Neural cell (in vitro differentiated cells): ENCODE data around the gene TECPR2. TPM values are rescaled to one million over a fixed set of nuclear protein-coding genes. Genes with fewer than 3 reads are reported as not detected.

Experiments
- H2AFZ ChIP-seq: fragments of 200-600, 300-800 bp; sonication (generic), shearing (Covaris generic); 2 replicates; pipeline ENCODE4 v1.6.0; 2014; ENCODE audit warnings: low read depth, mild to moderate bottlenecking, antibody characterized with exemption, low read length, moderate library complexity
- H3F3A ChIP-seq: fragments of 200-600 bp; shearing (Covaris generic); 2 replicates; pipeline ENCODE4 v1.6.1; 2016; ENCODE audit warnings: mild to moderate bottlenecking, moderate library complexity, mixed read lengths, antibody characterized with exemption, low read length; ENCODE audit not compliant: insufficient read depth, poor library complexity, severe bottlenecking
- H3K27ac ChIP-seq: fragments of 200-600, 300-800 bp; sonication (generic), shearing (Covaris generic); 2 replicates; pipeline ENCODE4 v1.5.1; 2014; ENCODE audit warnings: mild to moderate bottlenecking, low read length, moderate library complexity
- H3K27me3 ChIP-seq: fragments of 300-800, 200-600 bp; sonication (generic), shearing (Covaris generic); 2 replicates; pipeline ENCODE4 v1.6.0; 2014; ENCODE audit warnings: mild to moderate bottlenecking, low read depth, low read length, moderate library complexity; ENCODE audit not compliant: insufficient read depth
- H3K36me3 ChIP-seq: fragments of 300-800, 200-600 bp; sonication (generic), shearing (Covaris generic); 2 replicates; pipeline ENCODE4 v1.5.1; 2014; ENCODE audit warnings: mild to moderate bottlenecking, antibody characterized with exemption, low read length, moderate library complexity; ENCODE audit not compliant: insufficient read depth
- H3K4me2 ChIP-seq: fragments of 300-800, 200-600 bp; sonication (generic), shearing (Covaris generic); 2 replicates; pipeline ENCODE4 v1.6.0; 2014; ENCODE audit warnings: mild to moderate bottlenecking, low read length
- H3K4me3 ChIP-seq: fragments of 300-800, 200-600 bp; sonication (generic), shearing (Covaris generic); 2 replicates; pipeline ENCODE4 v1.5.1; 2014; ENCODE audit warnings: mild to moderate bottlenecking, low read length, moderate library complexity
- H3K79me2 ChIP-seq: fragments of 200-600 bp; shearing (Covaris generic); replicated peaks from 2 replicates; pipeline ENCODE4 v1.6.0; 2014; ENCODE audit warnings: mild to moderate bottlenecking, low read length, moderate library complexity; ENCODE audit not compliant: insufficient read depth
- H3K9ac ChIP-seq: fragments of 300-800, 200-600 bp; sonication (generic), shearing (Covaris generic); 2 replicates; pipeline ENCODE4 v1.6.1; 2016; ENCODE audit warnings: mild to moderate bottlenecking, low read length, mixed read lengths
- H3K9me2 ChIP-seq: fragments of 200-600 bp; shearing (Covaris generic); 2 replicates; pipeline ENCODE4 v1.6.1; 2016; ENCODE audit warnings: mild to moderate bottlenecking, low read length, mixed read lengths; ENCODE audit not compliant: insufficient read depth
- H3K9me3 ChIP-seq: fragments of 200-600, 300-800 bp; sonication (generic), shearing (Covaris generic); 2 replicates; pipeline ENCODE4 v1.6.1; 2016; ENCODE audit warnings: mild to moderate bottlenecking, mixed run types, low read length, moderate library complexity, mixed read lengths
- H4K20me1 ChIP-seq: fragments of 200-600 bp; shearing (Covaris generic); 2 replicates; pipeline ENCODE4 v1.6.1; 2016; ENCODE audit warnings: mild to moderate bottlenecking, mixed run types; ENCODE audit not compliant: insufficient read depth
- EP300 ChIP-seq: fragments of 450-650 bp; conservative IDR thresholded peaks from 2 replicates; pipeline ENCODE4 v1.6.1; 2014; ENCODE audit warnings: antibody characterized with exemption, mild to moderate bottlenecking, moderate library complexity; ENCODE audit not compliant: poor library complexity, severe bottlenecking
- EZH2 ChIP-seq: fragments of 200-600, 300-800 bp; shearing (Covaris generic), sonication (generic); IDR thresholded peaks from 2 replicates; pipeline ENCODE4 v1.6.1; 2014; ENCODE audit warnings: antibody characterized with exemption, low read length, borderline replicate concordance, mild to moderate bottlenecking; ENCODE audit not compliant: insufficient read depth, poor library complexity, severe bottlenecking
- MXI1 ChIP-seq: fragments of 450-650 bp; conservative IDR thresholded peaks from 2 replicates; pipeline ENCODE4 v1.6.1; 2014; ENCODE audit warnings: antibody characterized with exemption, mild to moderate bottlenecking; ENCODE audit not compliant: poor library complexity, severe bottlenecking
- POLR2AphosphoS5 ChIP-seq: IDR thresholded peaks from 2 replicates; pipeline ENCODE4 v1.6.1; 2012
- RAD21 ChIP-seq: fragments of 450-650 bp; conservative IDR thresholded peaks from 2 replicates; pipeline ENCODE4 v1.6.1; 2014; ENCODE audit warnings: antibody characterized with exemption, mild to moderate bottlenecking, moderate library complexity
- SMC3 ChIP-seq: fragments of 450-650 bp; conservative IDR thresholded peaks from 2 replicates; pipeline ENCODE4 v1.6.1; 2014; ENCODE audit warnings: antibody characterized with exemption, mild to moderate bottlenecking, moderate library complexity; ENCODE audit not compliant: poor library complexity
- TAF1 ChIP-seq: IDR thresholded peaks from 2 replicates; pipeline ENCODE4 v1.6.1; 2012; ENCODE audit warnings: low read depth
- polyA plus RNA-seq: library from polyadenylated mRNA; depleted of rRNA; stranded (reverse); fragments of >200 nt; gene quantifications from 2 replicates; pipeline ENCODE4 v1.2.3, GENCODE V29; 2014
- TF ChIP-seq, protein P1 (sequence below): fragments of 450-650 bp; IDR thresholded peaks from 2 replicates; pipeline ENCODE4 v1.5.1; 2014; ENCODE audit warnings: antibody characterized with exemption, mild to moderate bottlenecking, moderate library complexity; ENCODE audit not compliant: poor library complexity, severe bottlenecking
- TF ChIP-seq, protein P2 (sequence below): IDR thresholded peaks from 2 replicates; pipeline ENCODE4 v1.6.1; 2012; ENCODE audit warnings: borderline replicate concordance

The TECPR2 gene
- polyA plus RNA-seq, 1 donor from 2014 or later, result 7.0 TPM

GRCh38 chr14:102492531-102492910 lies 129.8 kb downstream of the TECPR2 start:
- no peaks in the 10 kb centered on the region for H4K20me1 ChIP-seq
- no peak overlapping the region for H3K4me3 ChIP-seq
- TF ChIP-seq TAF1, result no peak
- TF ChIP-seq, protein P1, sequence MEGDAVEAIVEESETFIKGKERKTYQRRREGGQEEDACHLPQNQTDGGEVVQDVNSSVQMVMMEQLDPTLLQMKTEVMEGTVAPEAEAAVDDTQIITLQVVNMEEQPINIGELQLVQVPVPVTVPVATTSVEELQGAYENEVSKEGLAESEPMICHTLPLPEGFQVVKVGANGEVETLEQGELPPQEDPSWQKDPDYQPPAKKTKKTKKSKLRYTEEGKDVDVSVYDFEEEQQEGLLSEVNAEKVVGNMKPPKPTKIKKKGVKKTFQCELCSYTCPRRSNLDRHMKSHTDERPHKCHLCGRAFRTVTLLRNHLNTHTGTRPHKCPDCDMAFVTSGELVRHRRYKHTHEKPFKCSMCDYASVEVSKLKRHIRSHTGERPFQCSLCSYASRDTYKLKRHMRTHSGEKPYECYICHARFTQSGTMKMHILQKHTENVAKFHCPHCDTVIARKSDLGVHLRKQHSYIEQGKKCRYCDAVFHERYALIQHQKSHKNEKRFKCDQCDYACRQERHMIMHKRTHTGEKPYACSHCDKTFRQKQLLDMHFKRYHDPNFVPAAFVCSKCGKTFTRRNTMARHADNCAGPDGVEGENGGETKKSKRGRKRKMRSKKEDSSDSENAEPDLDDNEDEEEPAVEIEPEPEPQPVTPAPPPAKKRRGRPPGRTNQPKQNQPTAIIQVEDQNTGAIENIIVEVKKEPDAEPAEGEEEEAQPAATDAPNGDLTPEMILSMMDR, result no peak
- TF ChIP-seq SMC3, result no peak
- TF ChIP-seq MXI1, result no peak
- TF ChIP-seq RAD21, result no peak
- no peak for TF ChIP-seq EP300
- TF ChIP-seq, protein P2, sequence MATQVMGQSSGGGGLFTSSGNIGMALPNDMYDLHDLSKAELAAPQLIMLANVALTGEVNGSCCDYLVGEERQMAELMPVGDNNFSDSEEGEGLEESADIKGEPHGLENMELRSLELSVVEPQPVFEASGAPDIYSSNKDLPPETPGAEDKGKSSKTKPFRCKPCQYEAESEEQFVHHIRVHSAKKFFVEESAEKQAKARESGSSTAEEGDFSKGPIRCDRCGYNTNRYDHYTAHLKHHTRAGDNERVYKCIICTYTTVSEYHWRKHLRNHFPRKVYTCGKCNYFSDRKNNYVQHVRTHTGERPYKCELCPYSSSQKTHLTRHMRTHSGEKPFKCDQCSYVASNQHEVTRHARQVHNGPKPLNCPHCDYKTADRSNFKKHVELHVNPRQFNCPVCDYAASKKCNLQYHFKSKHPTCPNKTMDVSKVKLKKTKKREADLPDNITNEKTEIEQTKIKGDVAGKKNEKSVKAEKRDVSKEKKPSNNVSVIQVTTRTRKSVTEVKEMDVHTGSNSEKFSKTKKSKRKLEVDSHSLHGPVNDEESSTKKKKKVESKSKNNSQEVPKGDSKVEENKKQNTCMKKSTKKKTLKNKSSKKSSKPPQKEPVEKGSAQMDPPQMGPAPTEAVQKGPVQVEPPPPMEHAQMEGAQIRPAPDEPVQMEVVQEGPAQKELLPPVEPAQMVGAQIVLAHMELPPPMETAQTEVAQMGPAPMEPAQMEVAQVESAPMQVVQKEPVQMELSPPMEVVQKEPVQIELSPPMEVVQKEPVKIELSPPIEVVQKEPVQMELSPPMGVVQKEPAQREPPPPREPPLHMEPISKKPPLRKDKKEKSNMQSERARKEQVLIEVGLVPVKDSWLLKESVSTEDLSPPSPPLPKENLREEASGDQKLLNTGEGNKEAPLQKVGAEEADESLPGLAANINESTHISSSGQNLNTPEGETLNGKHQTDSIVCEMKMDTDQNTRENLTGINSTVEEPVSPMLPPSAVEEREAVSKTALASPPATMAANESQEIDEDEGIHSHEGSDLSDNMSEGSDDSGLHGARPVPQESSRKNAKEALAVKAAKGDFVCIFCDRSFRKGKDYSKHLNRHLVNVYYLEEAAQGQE, result no peak
- no peak for TF ChIP-seq EZH2
- TF ChIP-seq POLR2AphosphoS5, result no peak
- H3K36me3 ChIP-seq, result no peaks in the 10 kb centered on the region
- H3K79me2 ChIP-seq, result no peaks in the 10 kb centered on the region
- H3K9me2 ChIP-seq, result no peaks in the 10 kb centered on the region
- H2AFZ ChIP-seq, result no peak overlapping the region
- H3K9me3 ChIP-seq, result no peaks in the 10 kb centered on the region
- no peaks in the 10 kb centered on the region for H3K27me3 ChIP-seq
- H3K4me2 ChIP-seq, result no peak overlapping the region
- H3F3A ChIP-seq, result no peaks in the 10 kb centered on the region
- H3K27ac ChIP-seq, result no peak overlapping the region
- no peak overlapping the region for H3K9ac ChIP-seq

DNA sequence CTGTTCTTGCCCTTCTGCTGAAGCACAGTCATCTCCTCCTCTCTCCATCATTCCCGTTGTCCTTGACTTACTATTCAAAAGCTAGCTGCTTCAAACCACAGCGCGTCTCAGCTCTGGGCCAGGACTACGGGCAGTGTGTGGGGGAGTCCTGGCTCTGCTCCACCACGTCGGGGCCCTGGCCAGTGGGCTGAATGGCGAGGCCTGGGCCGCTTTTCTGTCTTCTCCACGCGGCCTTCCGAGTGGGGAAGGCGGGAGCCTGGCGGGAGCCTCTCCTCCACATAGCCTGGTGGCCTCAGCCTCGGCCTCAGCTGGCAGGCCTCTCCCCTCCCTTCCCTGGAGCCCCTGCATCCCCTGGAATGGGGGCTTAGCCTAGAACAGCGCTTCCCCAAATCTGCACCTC lies 130.4 kb downstream of the TECPR2 start:
- H3K4me2 ChIP-seq, result no peak overlapping the region
- H2AFZ ChIP-seq, result no peak overlapping the region
- TF ChIP-seq EP300 (no peak), SMC3 (no peak), RAD21 (no peak)
- H3K27ac ChIP-seq, result no peak overlapping the region
- H3F3A ChIP-seq, result no peaks in the 10 kb centered on the region
- no peaks in the 10 kb centered on the region for H3K9me3 ChIP-seq
- no peak overlapping the region for H3K9ac ChIP-seq
- H3K79me2 ChIP-seq, result no peaks in the 10 kb centered on the region
- H3K4me3 ChIP-seq, result no peak overlapping the region
- no peaks in the 10 kb centered on the region for H4K20me1 ChIP-seq
- H3K27me3 ChIP-seq, result no peaks in the 10 kb centered on the region
- H3K9me2 ChIP-seq, result no peaks in the 10 kb centered on the region
- no peaks in the 10 kb centered on the region for H3K36me3 ChIP-seq

GRCh38 chr14:102493585-102493984 lies 130.8 kb downstream of the TECPR2 start:
- Histone ChIP-seq H3K27ac (no peak overlapping the region), H3K4me2 (no peak overlapping the region), H3K79me2 (no peaks in the 10 kb centered on the region), H3K9ac (no peak overlapping the region), H3K9me3 (no peaks in the 10 kb centered on the region), H2AFZ (no peak overlapping the region), H3K36me3 (no peaks in the 10 kb centered on the region), H3K4me3 (no peak overlapping the region), H3F3A (no peaks in the 10 kb centered on the region), H4K20me1 (no peaks in the 10 kb centered on the region), H3K9me2 (no peaks in the 10 kb centered on the region), H3K27me3 (no peaks in the 10 kb centered on the region)
- no peak for TF ChIP-seq TAF1
- TF ChIP-seq EP300, result no peak
